ENCODE results near the gene MAP4K2. TPM values are rescaled to one million over a fixed set of nuclear protein-coding genes. Genes with fewer than 3 reads are reported as not detected.

Gene MAP4K2
- polyA plus RNA-seq, 3 donors, result 9.9 to 38.0 (median 12.6) TPM

GRCh38 chr11:64736654-64737053 is 66.4 kb downstream of the MAP4K2 start:
- H3K36me3 ChIP-seq (replicated peaks in 1 of 2; ENCODE audit: control insufficient read depth in 1 of 2, insufficient read depth in 2 of 2, low read length in 2 of 2), result peaks cover 66 to 92% of the 10 kb centered on the region in 2 donors
- H3K27me3 ChIP-seq (ENCODE audit: control insufficient read depth in 2 of 2, insufficient read depth in 2 of 2, low read length in 2 of 2), result no peaks in the 10 kb centered on the region
- H3K4me2 ChIP-seq (replicated peaks; ENCODE audit: extremely low read depth, low read length, poor library complexity, severe bottlenecking), result no peak overlapping the region
- H2AFZ ChIP-seq (ENCODE audit: insufficient read depth, low read depth, low read length, poor library complexity, severe bottlenecking), result no peak overlapping the region
- intact Hi-C loops (cut with micrococcal nuclease), result no loop called here
- no peak overlapping the region for H3K9ac ChIP-seq (ENCODE audit: insufficient read depth, low read length, poor library complexity, severe bottlenecking)
- peak overlapping the region in 1 of 2 donors; percentile 31 for H3K27ac ChIP-seq (ENCODE audit: low read depth in 1 of 2, low read length in 2 of 2)
- DNase-seq, result no peak
- peaks cover 79% of the 10 kb centered on the region for H4K20me1 ChIP-seq (ENCODE audit: insufficient read depth, low read length)
- no peak overlapping the region for H3K4me3 ChIP-seq (replicated peaks in 1 of 3; ENCODE audit: low read depth in 2 of 3, low read length in 3 of 3)
- peaks cover 0 to 1% (median 0%) of the 10 kb centered on the region in 3 donors for H3K27me3 Mint-ChIP-seq (ENCODE audit: low read depth in 3 of 3)
- peak overlapping the region in 1 of 7 donors; percentile 83 for H3K27ac Mint-ChIP-seq
- no peaks in the 10 kb centered on the region for H3K9me3 ChIP-seq (replicated peaks in 1 of 2; ENCODE audit: control insufficient read depth in 1 of 2, insufficient read depth in 1 of 2, low read length in 2 of 2)
- TF ChIP-seq CTCF (IDR thresholded peaks at IDR 0.05), result no peak
- peaks cover 75% of the 10 kb centered on the region for H3K79me2 ChIP-seq (ENCODE audit: insufficient read depth, low read length)
- H3K4me1 ChIP-seq (ENCODE audit: control insufficient read depth in 1 of 2, insufficient read depth in 2 of 2, low read length in 2 of 2), result peaks cover 7 to 12% of the 10 kb centered on the region in 2 donors
- peaks cover 0 to 2% (median 0%) of the 10 kb centered on the region in 7 donors for H3K9me3 Mint-ChIP-seq
- H3K4me3 Mint-ChIP-seq, result no peak overlapping the region
- peaks cover 80 to 99% of the 10 kb centered on the region in 2 donors for H3K36me3 Mint-ChIP-seq
- peaks cover 28% of the 10 kb centered on the region for H3K4me1 Mint-ChIP-seq
- WGBS (ENCODE audit: insufficient coverage), result 96% methylated on average over 7 of the region's 15 CpGs

- peaks cover 20% of the 10 kb centered on the region for H3K4me1 Mint-ChIP-seq
- Histone ChIP-seq H3K9ac (ENCODE audit: insufficient read depth, low read length, poor library complexity, severe bottlenecking) (no peak overlapping the region), H3K9me3 (replicated peaks in 1 of 2; ENCODE audit: control insufficient read depth in 1 of 2, insufficient read depth in 1 of 2, low read length in 2 of 2) (no peaks in the 10 kb centered on the region), H2AFZ (ENCODE audit: insufficient read depth, low read depth, low read length, poor library complexity, severe bottlenecking) (no peak overlapping the region), H4K20me1 (ENCODE audit: insufficient read depth, low read length) (peaks cover 78% of the 10 kb centered on the region), H3K79me2 (ENCODE audit: insufficient read depth, low read length) (peaks cover 71% of the 10 kb centered on the region), H3K4me3 (replicated peaks in 1 of 3; ENCODE audit: low read depth in 2 of 3, low read length in 3 of 3) (no peak overlapping the region), H3K27me3 (ENCODE audit: control insufficient read depth in 2 of 2, insufficient read depth in 2 of 2, low read length in 2 of 2) (no peaks in the 10 kb centered on the region), H3K4me1 (ENCODE audit: control insufficient read depth in 1 of 2, insufficient read depth in 2 of 2, low read length in 2 of 2) (peaks cover 0 to 3% of the 10 kb centered on the region in 2 donors), H3K36me3 (replicated peaks in 1 of 2; ENCODE audit: control insufficient read depth in 1 of 2, insufficient read depth in 2 of 2, low read length in 2 of 2) (peaks cover 72 to 94% of the 10 kb centered on the region in 2 donors), H3K4me2 (replicated peaks; ENCODE audit: extremely low read depth, low read length, poor library complexity, severe bottlenecking) (no peak overlapping the region), H3K27ac (ENCODE audit: low read depth in 1 of 2, low read length in 2 of 2) (peak overlapping the region in 1 of 2 donors; percentile 31)
- H3K9me3 Mint-ChIP-seq, result peaks cover 0 to 2% (median 0%) of the 10 kb centered on the region in 7 donors
- peak overlapping the region in 1 of 7 donors; percentile 83 for H3K27ac Mint-ChIP-seq
- H3K36me3 Mint-ChIP-seq, result peaks cover 80 to 99% of the 10 kb centered on the region in 2 donors
- peaks cover 0 to 1% (median 0%) of the 10 kb centered on the region in 3 donors for H3K27me3 Mint-ChIP-seq (ENCODE audit: low read depth in 3 of 3)
- intact Hi-C loops (cut with micrococcal nuclease), result no loop called here
- TF ChIP-seq CTCF (IDR thresholded peaks at IDR 0.05), result no peak
- no peak overlapping the region for H3K4me3 Mint-ChIP-seq
- no peak for DNase-seq
- 92% methylated on average over 5 of the region's 9 CpGs for WGBS (ENCODE audit: insufficient coverage)
Observed at GRCh38 chr11:64735725-64736259, 67.2 kb downstream of the MAP4K2 start.

Other genes starting within 250 kb of the MAP4K2 start
- not detected for gene SLC22A11, start 247.3 kb downstream of the MAP4K2 start, polyA plus RNA-seq
- not detected for gene SLC22A12, start 212.0 kb downstream of the MAP4K2 start, polyA plus RNA-seq
- gene NRXN2, start 80.0 kb downstream of the MAP4K2 start, polyA plus RNA-seq, result under 1 TPM in 1 of 3 donors, not detected in 2; 0.07 TPM
- gene RASGRP2, start 59.1 kb downstream of the MAP4K2 start, polyA plus RNA-seq, result 100 to 1,000 TPM in 1 of 3 donors, 10 to 100 TPM in 2; 67.6 to 242 (median 68.8) TPM
- gene PYGM, start 43.2 kb downstream of the MAP4K2 start, polyA plus RNA-seq, result 1 to 10 TPM in 1 of 3 donors, under 1 TPM in 1, not detected in 1; 0.05 to 1.8 TPM
- 100 to 1,000 TPM in 1 of 3 donors, 10 to 100 TPM in 2; 31.6 to 302 (median 47.7) TPM for gene SF1, start 24.7 kb downstream of the MAP4K2 start, polyA plus RNA-seq
- 10 to 100 TPM in 2 of 3 donors, 1 to 10 TPM in 1; 9.4 to 26.2 (median 10.0) TPM for gene MEN1, start 7.3 kb upstream of the MAP4K2 start, polyA plus RNA-seq
- gene CDC42BPG, start 41.4 kb upstream of the MAP4K2 start, polyA plus RNA-seq, result under 1 TPM in 1 of 3 donors, not detected in 2; 0.23 TPM
- gene EHD1, start 75.4 kb upstream of the MAP4K2 start, polyA plus RNA-seq, result 100 to 1,000 TPM in 1 of 3 donors, 10 to 100 TPM in 2; 30.3 to 212 (median 48.4) TPM
- gene ATG2A, start 114.0 kb upstream of the MAP4K2 start, polyA plus RNA-seq, result 10 to 100 TPM in 1 of 3 donors, 1 to 10 TPM in 2; 2.6 to 24.9 (median 4.0) TPM
- 10 to 100 TPM in 1 of 3 donors, 1 to 10 TPM in 2; 9.0 to 26.7 (median 9.4) TPM for gene PPP2R5B, start 121.5 kb upstream of the MAP4K2 start, polyA plus RNA-seq
- gene GPHA2, start 132.7 kb upstream of the MAP4K2 start, polyA plus RNA-seq, result not detected
- not detected for gene MAJIN, start 168.9 kb upstream of the MAP4K2 start, polyA plus RNA-seq
- gene BATF2, start 193.8 kb upstream of the MAP4K2 start, polyA plus RNA-seq, result 1 to 10 TPM in 2 of 3 donors, under 1 TPM in 1; 0.97 to 1.7 (median 1.1) TPM
- gene ARL2, start 210.9 kb upstream of the MAP4K2 start, polyA plus RNA-seq, result 10 to 100 TPM; 34.3 to 40.4 (median 34.4) TPM
- gene SNX15, start 224.2 kb upstream of the MAP4K2 start, polyA plus RNA-seq, result 10 to 100 TPM; 16.2 to 26.7 (median 17.8) TPM
- 10 to 100 TPM in 1 of 3 donors, 1 to 10 TPM in 2; 4.4 to 14.1 (median 6.7) TPM for gene SAC3D1, start 238.0 kb upstream of the MAP4K2 start, polyA plus RNA-seq

Data from CD14-positive monocyte (primary cell).